T1000 (cell line): ENCODE data around the gene DUOX2.
"Not testable (repeated sequence)": the region's sequence is repeated elsewhere in the genome, so short reads cannot be mapped to it uniquely, and the experiment has no call there.

ENCODE experiments used
- DNase-seq: peaks from one replicate; lab custom pipeline; 2025; ENCODE audit warnings: mixed read lengths; lab: John Stamatoyannopoulos, UW

The DUOX2 gene

DNA sequence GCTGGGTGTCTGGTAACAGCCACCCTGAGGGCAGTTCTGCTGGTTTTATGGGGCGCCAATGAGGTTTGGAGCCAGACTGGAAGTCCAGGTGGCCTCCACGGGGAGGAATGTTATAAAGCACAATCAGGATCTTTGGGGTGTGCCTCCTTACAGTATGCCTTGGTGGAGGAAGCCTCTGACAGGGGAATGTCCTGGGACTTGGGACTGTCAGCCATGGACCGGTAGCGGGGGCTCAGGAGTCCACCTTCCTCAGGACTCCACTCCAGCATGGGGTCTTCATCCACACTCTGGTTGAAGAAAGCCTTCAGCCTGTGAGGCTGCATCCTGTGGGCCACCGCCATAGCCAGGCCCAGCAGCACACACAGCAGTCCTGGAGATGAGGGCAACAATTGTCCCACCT, 5.0 kb upstream of the DUOX2 start:
- DNase-seq, result no peak

DNA sequence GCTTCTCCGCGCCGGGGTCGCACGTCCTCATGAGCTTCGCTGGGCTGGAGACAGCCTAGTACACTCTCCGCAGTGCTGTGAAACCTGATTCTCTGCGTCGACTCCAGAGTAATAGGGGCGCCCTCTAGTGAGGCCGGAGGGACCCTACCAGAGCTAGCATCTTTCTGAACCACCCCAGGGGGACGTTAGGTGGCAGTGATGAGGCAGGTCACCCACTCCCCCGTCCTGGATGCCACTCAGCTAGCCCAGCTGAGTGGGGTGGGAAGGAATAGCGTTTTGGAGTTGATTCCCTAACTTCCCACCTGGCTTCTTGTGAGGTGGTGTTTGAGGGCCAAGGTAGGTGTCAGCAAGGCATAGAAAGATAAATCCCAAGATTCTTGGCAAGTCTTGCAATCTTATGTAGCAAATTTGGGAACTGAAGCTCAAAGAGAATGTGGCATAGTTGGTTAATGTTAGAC, 4.2 kb upstream of the DUOX2 start:
- DNase-seq, result no peak

DNA sequence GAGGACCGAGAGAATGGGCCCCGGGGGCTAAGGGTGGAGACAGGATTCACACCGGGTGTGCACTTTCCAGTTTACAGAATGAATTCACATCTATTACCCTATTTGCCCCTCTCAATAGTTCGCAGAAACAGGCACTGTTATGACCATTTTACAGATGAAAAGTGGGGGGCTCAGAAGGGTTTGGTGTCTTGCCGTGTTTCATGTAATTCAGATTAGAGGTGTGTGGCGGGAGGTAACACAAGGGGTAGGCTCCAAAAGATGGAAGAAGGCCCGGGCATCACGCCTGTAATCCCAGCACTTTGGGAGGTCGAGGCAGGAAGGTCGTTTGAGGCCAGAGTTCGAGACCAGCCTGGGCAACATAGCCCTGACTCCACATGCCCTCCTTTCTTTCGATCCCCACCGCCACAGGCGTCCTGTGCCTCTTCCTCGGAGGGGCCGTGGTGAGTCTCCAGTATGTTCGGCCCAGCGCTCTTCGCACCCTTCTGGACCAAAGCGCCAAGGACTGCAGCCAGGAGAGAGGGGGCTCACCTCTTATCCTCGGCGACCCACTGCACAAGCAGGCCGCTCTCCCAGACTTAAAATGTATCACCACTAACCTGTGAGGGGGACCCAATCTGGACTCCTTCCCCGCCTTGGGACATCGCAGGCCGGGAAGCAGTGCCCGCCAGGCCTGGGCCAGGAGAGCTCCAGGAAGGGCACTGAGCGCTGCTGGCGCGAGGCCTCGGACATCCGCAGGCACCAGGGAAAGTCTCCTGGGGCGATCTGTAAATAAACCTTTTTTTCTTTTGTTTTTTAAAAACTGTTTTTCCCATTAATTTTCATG, 3.5 kb upstream of the DUOX2 start:
- no peak for DNase-seq

DNA sequence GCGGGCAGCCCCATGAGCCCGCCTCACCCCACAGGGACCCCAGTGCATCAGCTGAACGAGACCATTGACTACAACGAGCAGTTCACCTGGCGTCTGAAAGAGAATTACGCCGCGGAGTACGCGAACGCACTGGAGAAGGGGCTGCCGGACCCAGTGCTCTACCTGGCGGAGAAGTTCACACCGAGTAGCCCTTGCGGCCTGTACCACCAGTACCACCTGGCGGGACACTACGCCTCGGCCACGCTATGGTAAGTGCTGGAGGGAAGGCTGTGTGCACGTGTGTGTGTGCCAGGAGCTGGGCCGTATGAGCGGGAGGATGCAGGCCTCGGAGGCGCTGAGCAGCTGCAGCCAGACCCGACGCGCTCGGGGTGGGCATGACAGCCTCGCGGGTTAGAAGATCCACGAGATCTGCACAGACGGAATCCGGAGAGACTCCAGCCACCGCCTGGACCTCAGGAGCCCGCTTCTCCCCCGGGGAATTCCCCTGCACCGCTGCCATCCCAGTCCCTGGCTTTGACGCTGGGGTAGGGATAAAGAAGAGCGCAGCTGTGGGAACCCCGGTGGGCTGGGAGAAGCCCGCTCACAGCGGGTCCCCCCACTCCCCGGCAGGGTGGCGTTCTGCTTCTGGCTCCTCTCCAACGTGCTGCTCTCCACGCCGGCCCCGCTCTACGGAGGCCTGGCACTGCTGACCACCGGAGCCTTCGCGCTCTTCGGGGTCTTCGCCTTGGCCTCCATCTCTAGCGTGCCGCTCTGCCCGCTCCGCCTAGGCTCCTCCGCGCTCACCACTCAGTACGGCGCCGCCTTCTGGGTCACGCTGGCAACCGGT, 2.7 kb upstream of the DUOX2 start:
- DNase-seq, result no peak

DNA sequence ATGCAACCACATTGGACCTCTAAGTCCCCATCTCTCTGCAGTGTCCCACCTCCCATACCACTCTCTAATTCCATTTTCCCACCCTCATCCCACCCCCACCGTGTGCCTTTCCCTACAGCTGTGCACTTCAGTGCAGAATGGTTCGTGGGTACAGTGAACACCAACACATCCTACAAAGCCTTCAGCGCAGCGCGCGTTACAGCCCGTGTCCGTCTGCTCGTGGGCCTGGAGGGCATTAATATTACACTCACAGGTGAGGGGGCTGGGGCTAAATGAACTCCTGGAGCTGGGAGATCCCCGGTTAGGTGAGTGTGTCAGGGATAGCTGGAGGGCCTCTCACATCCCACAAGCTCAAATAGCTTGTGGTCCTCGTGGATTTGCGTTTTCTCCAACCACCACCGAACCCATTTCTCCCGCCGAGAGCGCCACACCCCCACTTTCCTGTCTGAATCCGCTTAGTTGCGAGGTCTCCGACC, 2.1 kb upstream of the DUOX2 start:
- no peak for DNase-seq

DNA sequence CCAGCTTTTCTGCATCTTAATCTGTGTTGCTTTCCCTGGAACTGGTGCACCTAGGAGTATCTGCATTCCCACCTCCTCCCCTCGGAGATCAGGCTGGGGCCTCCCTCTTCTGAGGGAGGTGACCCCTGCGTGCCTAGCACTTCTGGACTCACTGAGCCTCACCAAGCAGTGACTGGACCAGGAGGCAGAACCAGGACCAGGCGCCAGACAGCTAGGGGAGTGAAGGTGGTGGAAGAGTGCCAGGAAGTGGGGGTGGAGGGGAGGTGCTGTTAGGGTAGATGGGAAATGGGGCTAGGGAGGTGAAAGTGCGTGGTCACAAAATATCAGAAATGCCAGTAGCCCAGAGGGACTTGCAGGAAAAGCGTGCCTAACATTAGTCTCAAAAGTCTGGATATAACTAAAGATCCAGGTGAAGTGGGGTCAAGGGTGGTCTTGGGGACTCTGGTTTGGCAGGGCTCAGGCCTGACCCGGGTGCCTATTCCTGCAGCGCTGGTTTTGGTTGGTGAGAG, 1.4 kb upstream of the DUOX2 start:
- DNase-seq, result no peak

DNA sequence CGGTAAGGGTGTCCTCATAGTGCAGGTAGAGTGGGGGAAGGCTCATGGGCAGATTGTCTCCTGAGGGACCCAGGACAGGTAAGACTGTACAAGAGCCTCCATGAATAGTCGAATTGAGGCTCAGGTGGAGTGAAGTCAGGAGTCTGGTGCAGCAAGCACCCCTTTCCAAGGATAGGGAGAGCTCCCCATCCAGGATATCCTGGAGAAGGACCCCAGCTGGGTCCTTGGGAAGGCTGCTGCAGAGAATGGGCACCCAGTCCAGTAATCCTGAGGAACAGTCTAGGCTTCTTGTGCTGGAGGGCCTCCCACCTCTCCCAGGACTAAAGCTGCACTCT, 746 bp upstream of the DUOX2 start:
- no peak for DNase-seq

DNA sequence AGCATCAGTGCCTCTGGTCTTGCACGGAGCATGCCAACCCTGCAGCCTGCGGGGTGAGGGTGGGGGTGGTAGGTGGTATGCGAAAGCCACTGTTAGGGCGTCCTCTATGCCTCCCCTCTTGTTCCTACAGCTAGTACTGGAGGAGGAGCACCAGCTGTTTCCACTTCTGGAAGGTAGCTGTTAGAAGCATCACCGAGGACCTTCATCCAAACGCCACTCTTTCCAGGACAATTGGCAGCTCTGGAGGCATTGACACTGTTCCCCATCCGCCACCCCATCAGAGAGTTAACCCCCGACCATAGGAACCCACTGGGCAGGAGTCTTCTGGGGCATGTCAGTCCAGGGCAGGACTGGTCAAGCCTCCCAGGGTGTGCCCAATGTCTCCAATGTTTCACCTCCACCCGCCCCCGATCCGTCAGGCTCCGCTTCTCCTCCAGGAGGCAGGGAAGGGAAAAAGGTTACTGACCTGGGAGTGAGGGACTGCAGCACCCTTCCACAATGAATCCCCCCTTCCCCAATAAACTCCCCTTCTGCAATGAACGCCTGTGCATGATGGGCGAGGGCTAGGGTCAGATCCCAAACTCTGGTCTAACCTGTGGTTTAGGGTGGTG, 487 bp downstream of the DUOX2 start:
- DNase-seq, result no peak

DNA sequence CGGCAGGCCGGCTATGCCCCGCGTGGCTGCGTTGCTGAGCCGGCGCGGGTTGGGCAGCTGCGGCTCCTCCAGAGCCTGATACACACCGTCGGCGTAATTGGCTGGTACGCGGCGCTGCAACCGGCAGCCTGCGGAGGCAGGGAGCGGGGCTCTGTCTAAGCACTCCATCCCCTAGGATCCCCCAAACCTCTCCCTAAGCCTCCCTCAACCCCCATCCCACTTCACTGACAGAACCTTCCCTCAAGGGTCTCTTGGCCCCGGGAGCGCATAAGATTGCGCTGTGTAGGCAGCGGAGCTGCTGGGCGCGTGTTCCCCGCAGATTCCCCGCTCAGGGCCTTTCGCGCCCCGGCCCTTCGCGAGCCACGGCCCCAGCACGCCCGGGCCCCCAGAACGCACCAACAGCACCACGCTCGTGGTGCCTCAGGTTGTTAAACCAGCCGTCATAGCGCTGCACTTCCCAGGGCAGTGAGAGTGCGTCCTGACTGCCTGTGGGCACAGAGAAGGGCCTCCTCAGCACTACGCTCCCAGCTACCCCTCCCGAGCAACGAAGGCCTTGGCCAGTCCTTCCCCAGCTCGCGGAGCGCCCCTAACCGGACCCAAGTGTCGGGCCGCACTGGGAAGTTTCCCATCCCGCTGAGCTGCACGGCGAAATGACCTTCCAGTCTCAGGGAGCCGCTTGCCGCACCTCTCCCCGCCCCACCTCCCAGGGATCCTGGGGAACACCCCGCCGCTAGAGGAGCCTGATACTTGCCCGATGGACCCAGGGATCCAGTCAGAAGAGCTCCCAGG, 1.2 kb downstream of the DUOX2 start:
- no peak for DNase-seq

DNA sequence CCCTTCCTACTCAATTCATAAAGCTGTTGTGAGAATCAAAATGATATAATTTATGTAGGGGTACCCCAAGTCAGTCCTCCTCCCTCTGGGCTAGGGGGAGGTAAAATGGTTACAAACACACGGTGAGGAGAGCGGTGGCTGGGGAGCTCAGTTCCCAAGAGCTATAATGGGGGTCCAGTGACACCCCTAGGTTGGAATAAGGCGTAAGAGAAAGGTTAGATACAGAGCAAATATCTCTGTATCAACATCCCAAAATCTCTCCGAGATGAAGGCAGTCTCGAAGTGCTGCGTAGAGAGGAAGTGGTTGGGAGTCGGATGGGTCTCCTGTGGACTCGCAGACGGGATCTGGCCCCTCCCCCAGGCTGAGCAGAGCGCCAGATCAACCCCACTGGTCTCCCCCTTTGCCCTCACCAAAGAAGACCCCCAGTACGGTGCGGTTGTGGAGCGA, 1.8 kb downstream of the DUOX2 start:
- DNase-seq, result no peak

DNA sequence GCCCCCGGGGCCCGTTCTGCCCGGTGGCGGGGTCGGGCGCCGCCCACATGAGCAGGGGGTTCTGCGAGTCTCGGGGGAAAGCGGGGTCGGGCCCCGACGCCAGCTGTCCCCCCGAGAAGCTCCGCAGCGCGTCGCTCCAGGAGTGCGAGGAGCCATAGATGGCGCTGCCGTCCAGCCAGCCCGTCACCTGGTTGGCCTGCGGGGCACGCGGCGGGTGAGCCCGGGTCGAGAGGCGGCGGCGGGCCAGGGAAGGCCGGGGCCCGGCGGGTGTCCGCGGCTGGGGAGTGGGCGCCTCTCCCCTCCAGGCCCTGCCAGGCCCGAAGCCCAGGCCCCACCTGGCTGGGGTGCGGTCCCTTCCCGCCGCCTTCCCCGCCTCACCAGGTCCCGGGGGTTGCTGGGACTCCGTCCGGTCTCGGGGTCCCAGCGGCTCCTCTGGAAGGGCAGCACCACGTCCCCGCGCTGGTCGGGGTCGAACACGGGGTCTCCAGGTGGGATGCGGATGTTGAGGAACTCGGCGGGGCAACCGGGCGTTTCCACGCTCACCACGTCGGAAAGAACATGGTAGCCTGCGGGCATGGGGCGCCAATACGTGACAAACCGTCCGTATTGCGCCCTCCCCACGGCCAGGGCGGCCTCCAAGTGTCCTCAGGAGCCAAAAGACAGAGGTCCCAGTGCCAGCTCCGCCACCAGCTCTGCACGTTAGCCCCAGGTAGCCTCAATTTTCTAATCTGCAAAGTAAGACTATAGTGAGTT, 2.4 kb downstream of the DUOX2 start:
- DNase-seq, result no peak

DNA sequence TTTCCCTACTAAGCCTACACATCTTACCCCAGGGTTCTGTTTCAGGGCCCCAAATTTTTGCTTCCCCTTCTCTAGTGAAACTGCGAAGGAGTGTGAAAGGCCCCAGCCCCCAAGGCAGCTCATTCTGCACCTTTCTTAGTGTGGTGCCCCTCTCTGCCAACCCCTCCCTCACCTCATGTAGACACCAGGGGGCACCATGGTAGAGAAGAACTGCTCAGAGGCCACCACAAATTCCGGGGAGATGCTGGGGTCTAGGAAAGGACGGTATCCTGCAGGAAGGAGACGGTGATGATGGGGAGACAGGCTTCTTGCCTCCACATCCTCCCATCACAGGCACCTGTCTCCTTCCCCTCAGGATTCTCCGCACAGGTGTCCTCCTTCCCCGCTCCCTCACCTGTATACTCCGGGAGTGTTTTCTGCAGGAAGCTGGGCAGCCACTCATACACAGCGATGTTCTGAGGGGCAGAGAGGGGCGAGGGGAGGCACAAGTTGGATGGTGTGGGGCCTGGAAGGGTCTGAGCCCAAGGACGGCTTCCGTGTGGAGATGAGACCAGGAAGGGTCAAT, 3.6 kb downstream of the DUOX2 start:
- no peak for DNase-seq

DNA sequence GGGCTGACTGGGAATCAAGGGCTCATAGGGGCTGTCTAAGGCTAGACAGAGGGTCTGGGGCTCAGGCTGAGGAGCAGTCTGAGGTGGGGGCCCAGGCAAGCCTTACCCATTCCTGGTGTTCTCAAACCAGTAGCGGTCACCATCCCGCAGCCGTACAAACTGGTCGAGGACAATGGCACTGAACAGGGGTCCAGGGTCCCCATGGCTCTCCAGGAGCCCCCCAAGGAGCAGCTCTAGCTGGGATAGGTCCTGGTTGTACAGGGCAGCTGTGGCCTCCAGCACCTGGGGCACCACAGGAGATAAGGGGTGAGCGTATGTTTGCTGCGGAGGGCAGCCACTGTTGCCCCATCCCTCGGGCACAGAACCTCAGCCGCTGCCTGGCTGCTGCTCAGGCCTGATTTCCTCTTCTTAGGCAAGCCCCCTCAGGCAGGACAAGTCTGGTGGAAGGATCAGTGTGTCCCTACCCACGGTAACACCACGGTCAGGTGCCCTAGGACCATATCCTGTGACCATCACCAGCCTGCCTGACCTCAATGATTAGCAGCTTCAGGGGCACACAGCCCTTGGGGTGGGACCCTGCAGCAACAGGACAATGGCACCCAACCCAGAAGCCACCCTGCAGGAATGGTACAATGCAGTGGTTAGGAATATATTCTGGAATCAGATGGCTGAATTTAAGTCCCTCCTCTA, 5.9 kb downstream of the DUOX2 start:
- DNase-seq, result no peak

DNA sequence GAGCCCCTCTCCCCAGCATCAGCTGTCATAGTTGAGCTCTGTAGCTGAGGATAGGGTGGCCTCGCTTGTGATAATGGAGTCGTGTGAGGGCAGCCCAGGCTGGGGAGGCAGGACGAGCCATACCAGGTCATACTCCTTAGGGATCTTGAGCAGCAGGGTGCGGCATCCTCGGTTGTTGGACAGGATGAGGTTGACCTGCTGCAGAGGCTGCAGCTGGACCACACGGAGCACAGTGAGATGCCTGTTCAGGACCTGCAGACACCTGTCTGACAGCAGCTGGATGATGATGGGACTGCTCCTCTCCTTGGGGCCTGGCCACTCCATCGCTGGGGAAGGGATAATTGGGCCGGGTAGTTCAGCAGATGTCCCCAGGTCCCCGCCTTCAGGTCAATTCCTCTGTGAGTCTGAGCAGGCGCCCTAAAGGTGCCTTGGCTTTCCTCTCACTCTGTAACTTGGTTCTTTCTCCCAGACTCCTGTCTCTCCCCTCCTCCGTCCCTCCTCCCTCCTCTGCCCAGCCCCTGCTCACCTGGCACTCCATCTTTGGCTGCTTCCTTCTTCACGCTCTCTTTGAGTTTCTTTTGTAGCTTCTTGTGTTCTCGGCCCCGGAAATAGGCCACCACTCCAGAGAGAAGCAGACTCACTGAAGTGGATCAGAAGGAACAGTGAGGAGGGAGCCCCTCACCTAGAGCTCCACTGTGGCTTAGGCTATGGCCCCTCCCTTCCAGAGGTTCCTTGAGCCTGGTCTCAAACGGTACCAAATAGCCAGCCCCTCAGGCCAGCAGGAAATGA, 7.8 kb downstream of the DUOX2 start:
- no peak for DNase-seq

DNA sequence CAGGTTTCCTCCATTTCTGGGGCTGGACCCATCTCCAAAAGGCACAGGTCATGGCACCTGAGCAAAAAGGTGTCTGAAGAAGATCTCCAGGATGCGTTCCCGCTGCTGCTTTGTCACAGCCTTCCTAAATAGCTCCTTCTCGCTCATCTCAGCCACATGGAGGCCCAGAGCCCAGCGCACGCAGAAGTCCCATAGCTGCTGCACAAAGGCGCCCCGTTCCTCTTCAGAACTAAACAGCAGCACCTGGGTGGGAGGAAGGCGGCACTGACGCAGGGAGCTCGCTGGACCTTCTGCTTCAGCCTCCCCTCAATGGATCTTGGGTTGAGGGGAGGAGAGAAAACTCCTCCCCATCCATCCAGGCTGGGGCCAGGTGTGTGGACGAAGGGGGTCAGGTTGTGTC, 8.4 kb downstream of the DUOX2 start:
- DNase-seq, result no peak

DNA sequence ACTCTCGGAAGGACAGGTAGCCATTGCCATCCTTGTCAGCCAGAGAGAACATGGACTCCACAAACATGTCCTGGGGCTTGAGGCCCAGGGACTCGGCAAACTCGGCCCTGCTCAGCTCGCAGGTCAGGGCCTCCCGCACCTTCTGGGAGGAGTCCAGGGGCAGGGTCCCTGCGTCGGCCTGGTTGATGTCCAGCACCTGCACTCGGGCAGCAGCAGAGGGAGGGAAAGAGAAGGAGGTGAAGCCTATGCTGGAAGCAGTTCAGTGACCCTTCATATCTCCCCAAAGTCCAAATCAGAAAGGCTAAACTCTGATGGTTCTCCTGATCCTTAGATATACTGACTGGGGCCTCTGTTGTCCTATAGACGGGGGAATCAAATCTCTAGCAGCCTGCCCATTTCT, 9.8 kb downstream of the DUOX2 start:
- not testable (repeated sequence) for DNase-seq

DNA sequence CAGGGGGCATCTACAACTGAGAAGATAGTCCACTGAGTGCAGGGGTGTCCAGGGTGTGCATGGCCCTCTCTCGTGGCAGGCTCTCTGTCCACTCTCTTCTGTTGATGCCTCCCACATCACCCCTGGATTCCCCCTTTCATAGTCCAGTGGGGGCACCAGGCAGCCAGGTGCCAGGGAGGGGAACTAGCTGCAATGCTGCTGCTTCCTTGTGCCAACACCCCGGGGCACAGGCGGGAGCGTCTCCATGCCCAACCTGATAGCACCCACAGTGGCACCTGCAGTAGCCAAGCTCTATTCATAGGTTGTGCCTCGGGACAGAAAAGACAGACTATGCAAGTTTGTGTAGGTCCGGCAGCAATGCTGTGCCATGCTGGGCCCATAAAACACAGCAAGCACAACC, 11.7 kb downstream of the DUOX2 start:
- no peak for DNase-seq

DNA sequence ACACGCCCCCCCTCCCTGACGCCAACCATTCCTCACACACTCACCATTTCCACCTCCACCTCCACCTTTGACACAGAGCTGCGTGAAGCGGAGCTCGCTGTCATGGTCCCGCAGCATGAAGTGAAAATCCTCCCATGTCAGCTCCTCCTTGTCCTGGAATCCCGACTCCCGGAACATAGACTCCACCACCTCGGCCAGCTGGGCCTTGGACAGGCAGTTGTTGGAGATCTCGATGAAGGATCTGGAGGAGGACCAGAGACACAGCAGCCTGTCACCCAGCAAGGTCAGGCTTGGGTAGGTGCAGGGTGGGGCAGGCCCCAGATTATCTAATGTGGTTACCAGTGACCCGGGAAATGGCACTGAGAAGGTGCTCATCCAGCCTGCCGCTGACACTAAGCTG, 12.2 kb downstream of the DUOX2 start:
- no peak for DNase-seq
